CD4-positive, alpha-beta T cell treated with Interleukin-10 for 1 hour (primary cell): ENCODE data around the gene RCAN3.
"Not testable (repeated sequence)": the region's sequence is repeated elsewhere in the genome, so short reads cannot be mapped to it uniquely, and the experiment has no call there.

ENCODE experiments used
- DNase-seq: peaks from one replicate; pipeline ENCODE4 v3.0.0-alpha.2; 2020

RCAN3 gene

DNA sequence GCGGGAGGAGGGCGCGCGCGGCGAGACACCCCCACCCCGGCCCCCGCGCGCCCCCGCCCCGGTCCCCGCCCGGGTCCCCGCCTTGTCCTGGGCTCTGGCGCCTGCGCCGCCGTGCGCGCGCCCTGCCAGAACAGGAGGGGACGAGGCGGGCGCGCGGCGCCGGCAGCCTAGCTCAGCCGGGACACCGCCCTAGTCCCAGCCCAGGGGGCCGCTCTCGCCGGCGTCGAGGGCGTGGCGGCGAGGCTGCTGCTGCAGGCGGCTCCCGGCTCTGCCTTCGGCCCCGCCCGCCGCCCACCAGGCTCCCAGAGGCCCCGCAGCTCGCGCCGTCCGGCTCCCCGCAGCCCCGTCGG, at the start of gene RCAN3:
TSS of gene RCAN3 (plus strand) at position 128 of the 350 bp plus-strand sequence. CDS start 11,537 bp downstream, outside the sequence.
- peak; percentile 89 for DNase-seq

GRCh38 chr1:24452922-24453485, 49.6 kb upstream of the RCAN3 start:
- DNase-seq, result no peak

- DNase-seq, result no peak
These were observed 48.0 kb upstream of the RCAN3 start for GRCh38 chr1:24454673-24455072.

GRCh38 chr1:24455272-24455671, 47.4 kb upstream of the RCAN3 start:
- no peak for DNase-seq

DNA sequence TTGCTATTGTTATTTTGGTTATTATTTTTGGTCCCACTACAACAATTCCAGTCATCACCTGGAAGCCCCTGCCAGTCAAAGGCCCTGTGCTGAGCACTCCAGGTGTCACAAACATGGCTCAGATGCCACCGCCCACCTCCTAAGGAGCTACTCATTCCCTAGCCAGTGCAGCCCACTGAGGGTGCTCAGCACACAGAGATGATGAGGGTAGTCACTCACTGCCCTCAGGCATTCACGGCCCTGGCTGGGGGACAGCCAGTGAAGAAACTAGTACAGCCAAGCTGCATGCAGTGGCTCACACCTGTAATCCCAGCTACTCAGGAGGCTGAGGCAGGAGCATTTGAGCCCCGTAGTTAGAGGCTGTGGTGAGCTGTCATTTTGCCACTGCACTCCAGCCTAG, 44.8 kb upstream of the RCAN3 start:
- no peak for DNase-seq

DNA sequence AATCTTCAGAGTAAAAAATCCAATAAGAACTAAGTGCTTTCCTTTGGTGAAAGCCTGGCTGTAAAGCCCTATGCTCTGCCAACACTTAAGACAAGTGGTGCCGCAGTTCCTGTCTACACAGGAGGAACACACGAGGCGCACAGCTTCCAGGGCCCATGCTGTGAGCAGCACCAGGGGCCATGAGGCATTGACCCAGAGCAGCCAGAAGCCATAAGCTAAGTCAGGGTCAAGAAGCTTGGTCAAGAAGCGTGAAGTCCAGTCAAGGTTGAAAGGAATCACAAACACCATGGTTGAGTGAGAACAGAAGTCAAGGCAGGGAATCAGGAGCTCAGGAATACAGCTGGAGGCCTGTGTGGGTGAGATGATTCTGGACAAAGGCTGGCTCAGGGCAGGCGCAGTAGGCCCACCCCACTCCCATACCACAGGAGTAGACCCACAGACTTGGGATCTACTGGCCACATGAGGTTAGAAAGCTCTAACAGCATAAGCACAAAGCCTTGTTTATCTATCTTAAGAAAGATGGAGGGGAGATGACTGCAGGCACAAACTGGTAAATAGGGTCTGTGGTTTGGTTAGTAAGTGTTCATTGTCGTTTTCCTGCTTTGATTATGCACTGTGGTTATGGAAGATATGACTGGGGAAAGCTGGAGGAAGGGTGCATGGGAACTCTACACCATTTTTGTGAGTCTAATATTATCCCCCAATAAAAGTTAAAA, 42.9 kb upstream of the RCAN3 start:
- no peak for DNase-seq

GRCh38 chr1:24462128-24462527, 40.5 kb upstream of the RCAN3 start:
- DNase-seq, result not testable (repeated sequence)

DNA sequence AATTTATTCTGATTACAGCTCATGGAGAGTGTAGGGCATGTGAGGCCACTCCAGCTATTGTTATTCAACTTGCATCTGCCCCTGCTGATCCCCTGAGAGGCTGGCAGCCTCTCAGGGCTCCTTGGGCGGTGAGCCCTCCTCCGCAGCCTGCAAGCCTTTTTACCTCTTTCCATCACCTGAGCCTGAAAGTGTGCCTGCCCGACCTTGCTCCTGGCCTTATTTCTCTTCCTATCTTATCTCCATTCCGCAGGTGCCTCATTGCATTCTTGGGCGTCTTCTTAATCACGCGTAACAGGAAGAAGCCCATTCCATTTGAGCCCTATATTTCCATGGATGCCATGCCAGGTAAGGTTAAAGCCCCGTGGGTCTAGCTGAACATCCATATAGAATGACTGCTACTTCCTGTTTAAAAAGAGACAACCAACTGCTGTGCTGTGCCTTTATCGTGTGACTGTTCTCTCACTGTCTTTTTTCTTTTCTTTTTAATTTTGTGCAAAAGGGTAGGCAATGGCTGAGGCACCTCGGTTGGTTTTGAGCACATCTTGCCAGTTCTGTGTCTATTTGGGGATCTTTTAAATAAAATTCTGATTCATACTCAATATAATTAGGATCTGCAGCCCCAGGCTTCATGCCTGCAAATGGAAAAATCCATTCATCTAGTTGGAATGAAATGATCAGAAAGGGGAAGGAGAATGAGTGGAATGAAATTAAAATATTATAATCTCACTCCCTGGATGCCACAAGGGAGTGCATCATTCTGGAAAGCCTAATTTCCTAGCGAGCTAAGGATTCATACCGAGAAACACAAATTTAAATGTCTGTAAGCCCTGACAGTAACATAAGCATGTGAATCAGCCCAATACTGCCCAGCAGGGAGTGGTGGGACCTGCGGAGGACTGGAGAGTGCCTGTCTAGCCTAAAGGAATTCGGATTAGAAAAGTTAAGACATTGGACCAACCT, 38.6 kb upstream of the RCAN3 start:
- no peak for DNase-seq

DNA sequence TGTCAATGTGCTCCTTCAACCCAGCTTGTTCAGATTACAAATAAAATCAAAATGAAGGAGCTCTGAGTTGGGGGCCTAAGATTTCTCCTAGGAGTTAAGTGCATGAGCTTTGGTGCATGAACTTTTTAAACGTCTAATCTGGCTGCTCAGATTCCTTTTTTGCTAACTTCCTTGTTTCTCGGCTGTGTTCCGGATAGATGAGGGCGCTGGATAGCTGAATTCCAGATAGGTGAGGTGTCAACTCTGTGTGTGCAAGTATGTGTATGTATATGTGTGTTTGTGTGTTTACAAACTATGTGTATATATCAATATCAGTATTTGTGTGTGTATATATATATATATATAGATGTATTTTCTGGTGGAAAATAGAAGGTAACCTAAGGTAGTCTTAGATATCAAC, 37.5 kb upstream of the RCAN3 start:
- no peak for DNase-seq

GRCh38 chr1:24465638-24466037, 37.0 kb upstream of the RCAN3 start:
- DNase-seq, result no peak

- no peak for DNase-seq
These were observed 33.8 kb upstream of the RCAN3 start for GRCh38 chr1:24468685-24469316.

GRCh38 chr1:24470592-24470991, 32.0 kb upstream of the RCAN3 start:
- DNase-seq, result no peak

GRCh38 chr1:24472527-24473251, 29.9 kb upstream of the RCAN3 start:
- DNase-seq, result no peak

DNA sequence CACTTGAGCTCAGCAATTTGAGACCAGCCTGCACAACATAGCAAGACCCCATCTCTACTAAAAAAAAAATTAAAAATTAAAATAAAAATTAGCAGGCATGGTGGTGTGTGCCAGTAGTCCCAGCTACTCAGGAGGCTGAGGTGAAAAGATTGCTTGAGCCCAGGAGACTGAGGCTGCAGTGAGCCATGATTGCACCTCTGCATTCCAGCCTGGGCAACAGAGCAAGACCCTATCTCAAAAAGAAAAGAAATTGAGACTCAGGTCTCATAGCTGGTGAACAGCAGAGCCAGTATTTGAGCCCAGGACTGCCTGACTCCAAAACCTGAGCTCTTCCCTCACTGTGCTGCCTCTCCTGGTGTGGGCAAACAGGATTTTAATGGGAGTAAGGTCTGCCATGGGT, 28.4 kb upstream of the RCAN3 start:
- no peak for DNase-seq

DNA sequence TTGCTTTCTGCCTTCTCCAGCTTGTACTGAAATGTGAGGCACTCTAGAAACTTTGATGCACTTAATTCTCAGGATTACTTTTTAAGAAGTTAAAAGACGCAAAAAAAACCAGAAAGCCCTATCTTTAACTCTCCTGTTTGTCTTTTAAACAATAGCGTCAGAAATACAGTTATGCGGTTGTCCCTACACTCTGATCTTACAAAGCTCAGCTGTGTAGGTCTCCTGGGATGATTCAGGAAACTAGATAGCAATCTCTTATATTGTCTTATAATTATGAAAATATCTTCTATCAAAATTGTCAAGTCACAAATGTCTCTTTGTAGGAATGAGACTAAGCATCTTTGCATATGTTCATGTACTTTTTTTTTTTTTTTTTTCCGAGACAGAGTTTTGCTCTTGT, 26.9 kb upstream of the RCAN3 start:
- no peak for DNase-seq

- no peak for DNase-seq
These were observed 26.1 kb upstream of the RCAN3 start for GRCh38 chr1:24476571-24476970.

DNA sequence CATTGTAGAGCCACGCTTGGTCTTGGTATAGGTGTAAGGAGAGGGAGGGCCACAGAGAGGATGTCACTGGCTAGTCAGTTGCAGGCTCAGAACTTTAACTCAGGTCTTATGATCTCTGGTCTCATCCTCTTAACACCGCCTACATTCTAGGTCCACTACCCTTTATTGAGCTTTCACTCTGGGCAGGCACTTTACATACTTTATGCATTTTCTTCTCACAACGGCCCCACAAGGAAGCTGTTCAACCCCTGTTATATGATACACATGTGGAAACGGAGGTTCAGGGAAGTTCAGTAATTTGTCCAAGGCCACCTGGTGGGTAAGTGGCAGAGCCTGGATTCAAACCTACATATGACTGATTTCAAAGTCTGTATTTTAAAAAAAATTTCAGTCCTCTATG, 25.3 kb upstream of the RCAN3 start:
- no peak for DNase-seq

GRCh38 chr1:24481101-24481500, 21.5 kb upstream of the RCAN3 start:
- peak; percentile 70 for DNase-seq

- DNase-seq, result peak; percentile 71
These were observed 20.6 kb upstream of the RCAN3 start for GRCh38 chr1:24481843-24482610.

GRCh38 chr1:24483441-24483840, 19.2 kb upstream of the RCAN3 start:
- DNase-seq, result peak; percentile 31

GRCh38 chr1:24484199-24484598, 18.4 kb upstream of the RCAN3 start:
- DNase-seq, result no peak
